ENCODE results near the gene PFKFB3.
A peak's percentile ranks its signal among the peaks of the same experiment; 100 is the strongest.
"Not testable (repeated sequence)": the region's sequence is repeated elsewhere in the genome, so short reads cannot be mapped to it uniquely, and the experiment has no call there.

The PFKFB3 gene

DNA sequence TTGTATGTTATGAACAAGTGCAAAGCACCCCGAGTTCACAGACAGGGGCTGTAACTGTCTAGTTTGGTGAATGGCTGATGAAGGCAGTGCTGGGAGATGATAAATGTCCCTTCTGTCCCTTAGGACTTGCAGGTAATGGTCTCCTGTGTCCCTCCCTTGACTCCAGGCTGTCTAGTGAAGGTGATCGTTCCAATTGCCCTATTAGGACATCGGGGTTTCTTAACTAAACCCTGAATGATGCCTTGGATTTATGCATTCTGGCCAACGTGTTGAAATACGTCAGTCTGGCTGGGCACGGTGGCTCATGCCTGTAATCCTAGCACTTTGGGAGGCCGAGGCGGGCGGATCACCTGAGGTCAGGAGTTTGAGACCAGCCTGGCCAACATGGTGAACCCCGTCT lies 69.4 kb downstream of the PFKFB3 start:
- DNase-seq (ENCODE audit: low spot score), result no peak

DNA sequence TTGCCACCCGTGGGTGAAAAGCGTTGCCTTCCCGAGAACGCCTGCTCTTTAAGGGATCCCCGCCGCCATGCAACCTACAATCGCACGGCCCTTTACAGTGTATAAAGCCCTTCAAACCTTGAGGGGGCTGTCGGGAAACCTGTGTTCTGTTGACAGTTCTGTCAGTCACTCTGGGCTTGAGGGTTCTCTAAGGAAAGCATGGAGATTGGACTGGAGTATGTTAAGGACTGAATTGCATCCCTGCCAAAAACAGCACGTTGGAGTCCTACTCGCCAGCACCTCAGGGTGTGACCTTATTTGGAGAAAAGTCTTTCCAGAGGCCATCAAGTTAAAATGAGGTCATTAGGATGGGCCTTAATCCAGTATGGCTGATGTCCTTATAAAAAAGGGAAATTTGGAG lies 70.6 kb downstream of the PFKFB3 start:
- DNase-seq (ENCODE audit: low spot score), result no peak

DNA sequence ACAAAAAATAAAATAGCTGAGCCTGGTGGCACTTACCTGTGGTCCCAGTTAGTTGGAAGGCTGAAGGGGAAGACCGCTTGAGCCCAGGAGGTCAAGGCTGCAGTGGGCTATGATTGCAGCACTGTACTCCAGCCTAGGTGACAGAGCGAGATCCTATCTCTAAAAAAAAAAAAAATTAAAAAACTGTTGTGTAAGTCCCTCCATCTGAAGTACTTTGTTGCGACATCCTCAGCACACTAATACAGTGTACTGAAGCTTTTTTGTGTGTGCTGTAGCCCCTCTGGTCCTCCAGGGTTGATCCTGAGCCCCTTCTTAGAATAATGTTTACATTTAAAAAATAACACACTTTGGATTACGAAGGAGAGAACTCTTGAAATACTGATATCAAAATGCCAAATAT lies 71.3 kb downstream of the PFKFB3 start:
- no peak for DNase-seq (ENCODE audit: low spot score)

DNA sequence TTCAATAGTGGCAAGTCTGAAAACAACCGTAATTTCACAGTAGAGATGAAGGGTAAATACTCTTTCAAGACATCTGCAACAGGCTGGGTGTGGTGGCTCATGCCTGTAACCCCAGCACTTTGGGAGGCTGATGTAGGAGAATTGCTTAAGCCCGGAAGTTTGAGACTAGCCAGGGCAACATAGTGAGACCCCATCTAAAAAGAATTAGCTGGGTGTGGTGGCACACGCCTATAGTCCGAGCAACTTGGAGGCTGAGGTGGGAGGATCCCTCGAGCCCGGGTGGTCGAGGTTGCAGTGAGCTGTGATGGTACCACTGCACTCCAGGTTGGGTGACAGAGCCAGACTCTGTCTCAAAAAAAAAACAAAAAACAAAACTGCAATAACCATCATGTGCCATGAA lies 71.8 kb downstream of the PFKFB3 start:
- DNase-seq (ENCODE audit: low spot score), result no peak

DNA sequence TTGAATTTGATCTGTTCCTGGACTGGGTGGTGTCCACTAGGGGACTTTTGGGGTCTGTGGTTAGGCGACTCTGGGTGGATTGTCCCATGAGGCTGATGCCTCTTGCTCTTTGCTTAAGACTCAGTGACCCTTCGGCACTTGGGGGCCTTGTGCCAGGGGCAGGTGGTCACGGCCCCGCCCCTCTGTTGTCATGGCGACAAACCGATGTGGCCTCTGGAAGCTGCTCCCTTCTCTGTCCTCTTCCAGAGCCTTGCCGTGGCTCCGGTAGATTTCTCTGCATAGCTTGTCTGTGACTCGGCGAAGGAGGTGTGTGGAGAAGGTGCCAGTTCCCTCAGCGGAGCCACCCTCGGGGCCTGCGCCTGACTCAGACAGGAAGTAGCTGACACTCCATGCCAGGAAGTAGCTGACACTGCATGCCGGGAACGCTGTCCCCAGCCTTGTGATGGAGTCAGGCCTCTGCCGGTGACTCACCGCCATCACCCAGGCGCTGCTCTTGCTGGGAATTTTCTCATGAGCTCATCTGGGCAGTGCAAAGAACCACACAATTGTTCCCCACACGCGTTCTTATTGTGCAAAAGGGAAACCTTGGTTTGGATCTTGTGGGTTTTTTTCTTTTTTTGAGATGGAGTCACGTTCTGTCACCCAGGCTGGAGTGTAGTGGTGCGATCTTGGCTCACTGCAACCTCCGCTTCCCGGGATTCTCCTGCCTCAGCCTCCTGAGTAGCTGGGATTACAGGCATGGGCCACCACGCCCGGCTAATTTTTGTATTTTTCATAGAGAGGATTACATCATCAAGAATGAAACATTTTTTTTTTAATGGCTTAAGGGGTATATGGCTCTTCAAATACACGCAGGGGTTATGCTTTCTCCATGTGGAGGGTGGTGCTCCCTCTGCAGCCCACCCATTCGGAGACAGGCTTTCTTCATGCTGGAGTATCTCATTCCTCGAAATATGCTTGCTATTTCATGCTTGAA lies 72.6 kb downstream of the PFKFB3 start:
- no peak for DNase-seq (ENCODE audit: low spot score)

DNA sequence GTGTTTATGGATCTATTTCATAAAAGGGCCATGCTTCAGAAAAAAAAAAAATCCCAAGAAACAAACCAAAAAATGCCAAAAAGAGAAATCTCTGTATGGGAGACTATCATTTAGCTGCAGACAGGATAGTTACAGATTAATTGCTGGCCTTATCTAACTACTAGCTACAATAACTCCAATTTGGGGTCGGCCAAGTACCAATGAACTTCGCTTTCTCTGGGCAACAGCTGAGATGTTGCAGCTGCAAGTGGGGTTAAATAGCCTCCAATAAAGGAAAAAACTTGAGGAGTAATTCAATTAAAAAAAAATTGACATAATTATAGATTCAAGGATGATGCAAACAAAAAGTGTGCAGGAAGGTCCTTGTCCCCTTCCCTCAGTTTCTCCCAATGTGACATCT lies 73.6 kb downstream of the PFKFB3 start:
- DNase-seq (ENCODE audit: low spot score), result no peak

DNA sequence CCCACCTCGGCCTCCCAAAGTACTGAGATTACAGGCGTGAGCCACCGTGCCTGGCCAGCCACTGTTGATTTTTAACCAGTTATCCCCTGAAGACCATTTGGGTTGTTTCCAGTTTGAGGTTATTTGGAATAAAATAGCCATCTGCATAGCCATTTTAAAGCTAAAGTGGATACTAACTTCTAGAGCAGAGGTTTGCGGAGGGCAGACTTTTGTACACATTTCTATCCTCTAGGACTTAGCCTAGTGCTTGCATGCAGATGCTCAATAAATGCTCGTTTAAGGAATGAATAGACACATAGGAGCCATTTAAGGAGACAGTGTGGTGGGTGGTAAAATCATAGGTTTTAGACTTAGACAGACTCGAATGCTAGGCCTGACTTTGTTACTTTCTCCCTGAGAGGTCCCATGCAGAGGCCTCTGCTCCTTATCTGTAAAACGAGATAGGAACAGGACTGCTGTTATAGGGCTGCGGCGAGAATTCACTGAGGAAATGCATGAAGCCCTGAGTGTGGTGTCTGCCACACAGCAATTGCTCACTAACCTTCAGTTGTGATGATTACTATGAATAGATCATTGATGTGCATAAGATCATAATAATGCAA lies 75.9 kb downstream of the PFKFB3 start:
- DNase-seq (ENCODE audit: low spot score), result no peak

DNA sequence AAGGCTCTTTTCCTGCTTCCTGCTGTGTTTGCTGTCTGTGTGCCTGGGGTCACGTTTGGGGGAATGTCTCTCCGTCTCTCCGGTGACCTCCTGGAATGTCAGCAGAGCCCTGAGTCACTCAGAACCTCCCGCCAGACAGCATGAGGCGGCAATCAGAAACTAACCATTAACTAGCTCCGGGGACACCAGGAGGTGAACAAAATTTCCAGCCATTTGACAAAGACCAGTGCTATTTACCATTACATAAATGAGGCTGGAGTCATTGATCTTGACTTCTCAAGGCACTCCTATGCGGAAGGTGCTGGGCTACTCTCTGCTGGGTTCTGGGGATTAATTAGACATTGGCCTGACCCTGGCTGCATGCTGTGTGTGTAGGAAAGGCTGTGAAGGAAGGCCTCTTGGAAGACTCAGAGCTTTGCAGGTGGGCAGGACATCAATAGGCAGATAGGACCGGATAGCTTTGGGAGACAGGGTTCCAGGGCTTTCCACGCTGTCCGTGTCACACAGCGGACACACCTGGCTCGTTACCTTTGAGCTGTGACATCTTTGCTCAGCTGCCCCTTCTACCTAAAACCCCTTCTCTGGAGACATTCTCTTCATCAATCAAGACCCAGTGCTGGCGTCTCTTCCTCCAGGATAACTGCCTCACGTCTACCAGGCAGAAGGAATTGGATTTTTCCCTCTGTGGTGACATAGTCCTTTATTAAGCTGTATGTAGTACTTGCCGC lies 77.0 kb downstream of the PFKFB3 start:
- peak; percentile 42 for DNase-seq (ENCODE audit: low spot score)

DNA sequence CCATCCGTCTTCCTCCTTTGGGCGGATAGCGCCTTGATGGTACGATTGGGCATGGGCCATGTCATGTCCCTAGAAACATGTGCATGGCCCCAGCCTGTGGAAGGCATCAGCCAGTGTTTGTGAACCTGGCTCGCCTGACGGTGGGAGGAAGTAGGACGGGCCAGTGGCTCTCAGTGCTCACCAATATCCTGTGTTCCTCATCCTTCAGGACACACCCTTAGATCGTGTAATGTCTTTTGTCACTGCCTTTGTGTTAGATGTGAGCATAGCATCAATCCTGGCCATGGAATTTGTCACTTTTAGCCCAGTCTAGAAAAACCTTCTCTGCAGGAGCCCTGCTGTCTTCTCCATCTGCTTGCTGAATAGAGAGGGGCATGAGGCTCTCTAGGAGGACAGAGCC lies 77.6 kb downstream of the PFKFB3 start:
- no peak for DNase-seq (ENCODE audit: low spot score)

DNA sequence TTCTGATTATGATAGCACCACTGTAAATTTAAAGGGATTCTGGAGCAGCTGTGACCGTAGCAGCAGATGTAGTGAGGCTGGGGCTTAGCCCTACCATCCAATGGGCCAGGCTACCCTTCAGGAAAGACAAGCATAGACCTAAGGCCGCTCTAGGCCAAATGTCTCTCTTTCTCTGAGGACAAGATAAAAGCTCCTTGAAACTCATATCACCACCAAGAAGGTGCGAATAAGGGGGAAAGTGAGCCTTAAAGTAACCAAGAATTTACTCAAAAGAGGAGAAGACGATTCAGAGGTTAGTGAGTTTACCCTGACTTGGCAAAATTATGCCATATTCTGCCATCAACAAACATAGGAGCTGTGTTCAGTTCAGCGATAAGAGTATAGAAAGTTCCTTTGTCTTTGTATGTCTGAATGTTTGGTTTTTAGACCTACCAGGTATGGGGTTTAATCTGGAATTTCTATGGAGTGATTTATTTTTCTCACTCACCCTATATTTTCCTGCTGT lies 79.8 kb downstream of the PFKFB3 start:
- DNase-seq (ENCODE audit: low spot score), result no peak

DNA sequence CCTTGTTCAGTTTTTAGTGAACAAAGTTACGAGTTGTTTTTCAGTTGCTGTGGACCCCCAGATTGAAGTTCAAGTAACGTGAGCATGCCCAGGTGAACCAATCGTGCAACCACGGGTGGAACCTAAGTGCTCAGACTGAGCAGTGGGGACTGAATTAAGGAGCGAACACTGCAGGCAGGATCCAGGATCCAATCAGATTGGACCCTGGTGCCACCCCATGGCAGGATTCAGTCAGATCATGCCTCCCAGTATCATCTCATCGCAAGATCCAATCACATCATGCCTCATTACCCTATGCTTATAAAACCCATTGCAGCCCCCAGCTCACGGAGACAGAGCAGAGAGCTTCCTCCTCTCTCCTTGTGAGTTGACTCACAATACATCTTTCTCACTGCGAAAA lies 80.9 kb downstream of the PFKFB3 start:
- no peak for DNase-seq (ENCODE audit: low spot score)

DNA sequence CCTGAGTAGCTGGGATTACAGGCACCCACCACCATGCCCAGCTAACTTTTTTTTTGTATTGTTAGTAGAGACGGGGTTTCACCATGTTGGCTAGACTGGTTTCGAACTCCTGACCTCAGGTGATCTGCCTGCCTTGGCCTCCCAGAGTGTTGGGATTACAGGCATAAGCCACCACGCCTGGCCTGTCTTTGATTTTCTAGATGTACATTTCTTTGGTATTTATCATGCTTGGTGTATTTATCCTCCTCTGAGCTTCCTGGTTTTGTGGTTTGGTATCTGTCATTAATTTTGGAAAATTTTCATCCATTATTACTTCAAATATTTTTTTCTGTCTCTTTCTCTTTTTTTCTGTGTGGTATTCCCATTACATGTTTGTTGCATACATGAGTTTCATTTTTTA lies 87.9 kb downstream of the PFKFB3 start:
- DNase-seq (ENCODE audit: low spot score), result not testable (repeated sequence)

DNA sequence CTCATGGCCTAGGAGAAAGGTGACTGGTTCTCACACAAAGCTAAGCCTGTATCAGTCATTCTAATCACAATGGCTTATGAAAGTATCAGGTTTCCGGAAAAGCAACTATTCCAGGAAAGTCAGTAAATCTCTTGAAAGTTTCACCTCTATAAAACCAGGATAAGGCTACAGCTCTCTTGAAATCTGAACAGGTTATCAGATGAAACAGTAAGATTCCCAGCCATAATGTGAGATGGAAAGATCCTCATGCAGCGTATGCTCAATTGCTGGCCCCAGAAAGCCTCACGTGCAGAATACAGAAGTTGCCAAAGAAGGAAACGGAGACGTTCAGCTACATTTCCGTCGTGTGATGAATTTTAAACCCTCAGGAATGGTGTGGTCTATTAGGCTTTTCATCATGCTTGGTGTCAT lies 90.0 kb downstream of the PFKFB3 start:
- no peak for DNase-seq (ENCODE audit: low spot score)

DNA sequence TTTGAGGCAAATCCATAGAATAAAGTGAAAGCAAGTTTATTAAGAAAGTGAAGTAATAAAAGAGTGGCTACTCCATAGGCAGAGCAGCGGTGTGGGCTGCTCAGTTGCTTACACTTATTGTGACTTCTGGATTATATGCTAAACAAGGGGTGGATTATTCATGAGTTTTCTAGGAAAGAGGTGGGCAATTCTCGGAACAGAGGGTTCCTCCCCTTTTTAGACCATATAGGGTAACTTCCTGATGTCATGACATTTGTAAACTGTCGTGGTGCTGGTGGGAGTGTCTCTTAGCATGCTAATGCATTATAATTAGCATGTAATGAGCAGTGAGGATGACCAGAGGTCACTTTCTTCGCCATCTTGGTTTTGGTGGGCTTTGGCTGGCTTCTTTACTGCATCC lies 93.7 kb downstream of the PFKFB3 start:
- DNase-seq (ENCODE audit: low spot score), result not testable (repeated sequence)

DNA sequence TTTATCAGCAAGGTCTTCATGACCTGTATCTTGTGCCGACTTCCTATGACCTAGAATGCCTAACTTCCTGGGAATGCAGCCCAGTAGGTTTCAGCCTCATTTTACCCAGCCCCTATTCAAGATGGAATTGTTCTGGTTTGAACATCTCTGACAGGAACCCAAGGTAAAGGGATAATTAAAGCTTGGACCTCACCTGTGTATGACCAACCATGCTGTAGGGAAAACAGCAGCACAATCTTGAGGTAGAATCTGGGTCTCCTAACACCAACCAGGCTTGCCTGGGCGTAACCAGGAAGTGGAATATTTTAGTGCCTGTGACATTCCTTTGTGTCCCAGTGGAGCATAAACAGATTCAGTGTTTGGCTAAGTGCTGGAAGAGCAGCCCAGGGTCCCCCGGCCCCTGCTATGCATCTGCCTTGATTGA lies 94.1 kb downstream of the PFKFB3 start:
- DNase-seq (ENCODE audit: low spot score), result no peak

DNA sequence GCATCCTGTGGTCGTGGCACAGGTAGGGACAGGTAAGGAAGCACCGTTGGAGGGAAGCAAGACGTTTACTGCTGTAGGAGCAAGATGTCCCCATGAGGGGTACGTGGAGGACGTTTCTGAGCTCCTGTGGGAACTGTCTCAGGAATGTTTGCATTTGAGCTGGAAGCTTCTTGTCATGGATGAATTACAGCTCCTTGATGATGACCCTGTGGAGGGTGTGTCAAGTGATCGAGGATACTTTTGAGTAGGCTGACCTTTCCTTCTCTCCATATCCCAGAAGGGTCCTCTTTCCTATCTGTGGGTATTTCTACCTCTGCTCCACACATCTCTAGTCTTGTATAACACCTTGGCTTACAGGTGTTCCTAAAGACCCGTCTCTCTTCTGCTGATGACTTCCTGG lies 94.8 kb downstream of the PFKFB3 start:
- no peak for DNase-seq (ENCODE audit: low spot score)

DNA sequence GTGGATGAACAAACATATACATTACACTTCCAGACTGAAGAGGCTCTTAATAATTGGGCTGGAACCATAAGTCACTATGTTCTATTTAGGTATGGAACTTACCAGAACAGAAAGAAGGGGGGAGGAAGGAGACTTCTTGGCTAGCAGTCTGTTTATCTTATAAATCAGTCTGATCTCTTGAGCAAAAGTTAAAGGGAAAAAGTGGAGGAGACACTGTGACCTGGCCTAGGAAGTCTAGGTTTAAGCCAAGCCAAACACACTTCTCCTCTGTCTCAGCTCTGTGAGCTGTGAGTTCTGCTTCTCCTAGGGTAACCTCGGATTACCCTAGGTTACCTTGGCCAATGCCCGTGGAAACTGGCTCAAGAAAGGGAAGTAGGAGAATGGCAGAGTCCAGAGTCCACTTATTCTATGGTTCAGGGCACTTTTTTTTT lies 95.2 kb downstream of the PFKFB3 start:
- DNase-seq (ENCODE audit: low spot score), result no peak

DNA sequence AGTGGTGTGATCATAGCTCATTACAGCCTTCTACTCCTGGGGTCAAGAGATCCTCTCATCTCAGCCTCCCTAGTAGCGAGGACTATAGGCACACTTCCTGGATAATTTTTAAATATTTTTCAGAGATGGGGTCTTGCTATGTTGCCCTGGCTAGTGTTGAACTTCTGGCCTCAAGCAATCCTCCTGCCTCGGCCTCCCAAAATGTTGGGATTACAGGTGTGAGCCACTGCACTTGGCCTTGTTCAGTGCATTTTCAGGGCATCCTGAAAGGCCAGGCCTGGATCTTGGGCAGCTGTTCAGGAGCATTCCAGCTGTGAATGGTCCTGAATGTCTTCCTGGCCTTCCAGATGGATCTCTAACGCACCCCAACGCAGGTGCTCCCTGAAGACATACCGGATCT lies 95.7 kb downstream of the PFKFB3 start:
- no peak for DNase-seq (ENCODE audit: low spot score)

DNA sequence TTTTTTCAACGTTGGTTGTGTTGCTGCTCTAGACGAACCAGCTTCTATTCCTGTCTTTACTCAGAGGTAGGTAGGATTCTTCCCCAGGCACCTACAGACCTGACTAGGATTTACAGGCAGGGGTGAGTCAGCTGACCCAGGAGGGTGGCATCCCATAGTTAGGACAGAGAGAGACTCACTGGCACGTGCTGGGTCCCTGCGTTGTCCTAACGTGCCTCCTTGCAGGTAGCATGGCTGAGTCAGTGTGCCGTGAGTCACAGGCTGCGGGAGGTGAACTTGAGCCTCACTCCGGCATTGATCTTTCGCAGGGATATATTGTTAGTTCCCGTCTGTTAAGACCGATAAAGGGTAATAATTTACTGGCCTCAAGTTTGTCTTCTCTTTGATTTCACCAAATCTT lies 96.5 kb downstream of the PFKFB3 start:
- no peak for DNase-seq (ENCODE audit: low spot score)

DNA sequence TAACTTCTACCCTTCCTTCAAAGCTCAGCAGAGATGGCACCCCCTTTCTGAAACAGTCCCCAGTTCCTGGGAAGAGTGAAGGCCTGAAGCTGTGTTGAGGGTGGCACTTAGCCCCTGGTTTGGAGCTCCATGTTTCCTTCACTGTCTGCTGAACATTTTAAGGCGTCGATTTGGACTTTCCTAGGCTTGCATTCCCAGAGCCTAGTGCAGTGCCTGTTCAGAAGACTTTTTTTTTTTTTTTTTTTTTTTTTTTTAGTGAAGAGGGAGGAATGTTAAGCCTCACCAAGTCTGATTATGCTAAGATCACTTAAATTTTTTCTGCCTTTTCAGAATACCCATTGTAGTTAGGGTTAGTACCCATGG lies 97.0 kb downstream of the PFKFB3 start:
- no peak for DNase-seq (ENCODE audit: low spot score)

DNA sequence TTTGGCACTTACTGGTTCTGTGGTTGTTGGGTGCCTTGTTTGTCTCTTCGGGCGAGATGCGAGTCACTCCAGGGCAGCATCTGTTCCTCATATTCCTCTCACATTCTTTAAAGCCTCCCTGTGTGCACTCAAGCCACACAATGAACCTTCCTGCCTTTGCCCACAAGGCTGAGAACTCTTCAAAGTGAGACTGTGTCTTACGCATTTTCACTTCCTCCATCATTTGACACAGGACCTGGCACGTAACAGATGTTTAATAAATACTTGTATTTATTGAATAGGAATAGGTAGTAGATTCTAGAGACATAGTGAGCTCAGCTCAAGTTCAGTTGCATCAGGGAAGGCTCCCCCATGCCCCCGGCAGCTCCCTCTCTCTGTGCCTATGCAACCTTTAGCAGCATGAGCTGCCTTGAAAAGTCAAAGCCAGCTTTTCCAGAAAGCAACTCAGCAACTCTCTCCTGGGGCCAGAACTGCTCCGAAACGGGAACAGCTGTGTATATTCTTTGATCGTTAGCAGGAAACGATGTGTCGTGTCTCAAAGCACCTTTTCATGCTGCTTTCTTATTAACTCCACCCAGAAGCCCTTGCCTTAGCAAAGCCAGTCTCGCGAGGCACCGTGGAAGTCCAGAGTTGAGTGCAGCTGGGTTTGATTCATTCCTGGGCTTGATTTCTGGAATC lies 97.5 kb downstream of the PFKFB3 start:
- DNase-seq (ENCODE audit: low spot score), result no peak

DNA sequence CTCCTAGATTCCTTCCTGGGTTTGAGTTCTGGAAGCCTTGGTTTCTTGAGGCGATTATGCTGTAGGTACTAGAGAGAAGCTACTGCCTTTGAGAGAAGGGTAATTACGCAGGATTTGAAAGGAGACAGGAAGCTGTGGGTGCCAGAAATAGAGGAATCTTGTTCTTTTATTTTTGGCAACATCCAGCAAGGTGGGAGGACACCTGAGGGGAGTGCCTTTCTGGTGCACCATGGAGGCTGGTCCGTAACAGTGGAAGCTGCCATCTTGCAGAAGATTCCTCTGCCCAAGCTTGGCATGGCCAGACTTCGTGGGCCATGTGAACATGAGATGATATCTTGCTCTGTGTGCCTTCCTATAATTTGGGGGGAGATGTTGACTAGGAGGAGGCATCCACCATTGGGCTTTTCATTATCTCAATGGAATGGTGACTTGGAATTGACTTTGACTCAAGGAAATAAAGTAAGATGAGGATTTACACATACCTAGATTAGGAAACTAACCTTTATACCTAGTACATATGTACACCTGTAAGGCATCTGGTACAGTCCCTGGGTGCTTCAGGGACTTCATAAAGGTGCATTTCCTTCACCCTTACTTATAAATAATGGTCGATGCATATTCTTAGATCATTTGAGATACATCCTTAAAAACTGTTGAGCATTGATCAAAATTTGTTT lies 98.2 kb downstream of the PFKFB3 start:
- DNase-seq (ENCODE audit: low spot score), result no peak
